H54 (cell line): Measurements from ENCODE around the gene TWF2.
A peak's percentile ranks its signal among the peaks of the same experiment; 100 is the strongest.

ENCODE experiments used
- DNase-seq: peaks from one replicate; pipeline ENCODE4 v3.0.0; 2011; ENCODE audit warnings: low spot score, mixed read lengths; ENCODE audit not compliant: insufficient read length
- FAIRE-seq: peaks from 3 replicates; lab custom pipeline; 2011; peaks lifted over from hg19 to GRCh38; lab: Jason Lieb, UNC
- POLR2A ChIP-seq: IDR thresholded peaks from 2 replicates; pipeline ENCODE4 v1.6.1; 2011; ENCODE audit warnings: low read depth, mild to moderate bottlenecking, low read length

TWF2 gene

DNA sequence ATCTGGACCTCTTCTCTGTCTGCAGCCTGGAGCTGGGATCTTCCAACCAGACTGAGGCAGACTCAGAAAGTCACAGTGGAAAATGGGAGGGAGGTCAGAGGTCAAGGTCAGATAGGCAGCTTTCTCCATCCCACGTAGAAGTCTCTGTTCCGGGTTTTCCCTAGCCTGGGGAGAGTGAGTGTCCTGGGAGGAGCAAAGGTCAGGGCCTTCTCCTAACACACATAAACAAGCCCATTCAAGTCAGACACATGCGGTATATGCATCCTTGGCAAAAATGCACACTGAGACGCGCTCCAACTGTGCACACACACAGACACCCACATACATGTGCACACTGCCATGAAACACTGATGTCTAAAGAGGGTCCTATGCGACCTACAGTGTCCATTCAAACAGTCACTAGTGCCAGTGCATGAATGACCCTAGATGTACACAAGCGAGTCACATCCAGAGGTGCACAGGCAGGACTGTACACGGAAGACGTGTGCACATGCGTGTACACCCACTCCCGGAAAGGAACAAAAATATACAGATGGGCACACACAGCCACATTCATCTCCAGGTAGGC is 681 bp downstream of the TWF2 start:
- DNase-seq (no peak), FAIRE-seq (no peak)
- TF ChIP-seq POLR2A, result peak; percentile 26; the same call in 1 of the 2 replicates

DNA sequence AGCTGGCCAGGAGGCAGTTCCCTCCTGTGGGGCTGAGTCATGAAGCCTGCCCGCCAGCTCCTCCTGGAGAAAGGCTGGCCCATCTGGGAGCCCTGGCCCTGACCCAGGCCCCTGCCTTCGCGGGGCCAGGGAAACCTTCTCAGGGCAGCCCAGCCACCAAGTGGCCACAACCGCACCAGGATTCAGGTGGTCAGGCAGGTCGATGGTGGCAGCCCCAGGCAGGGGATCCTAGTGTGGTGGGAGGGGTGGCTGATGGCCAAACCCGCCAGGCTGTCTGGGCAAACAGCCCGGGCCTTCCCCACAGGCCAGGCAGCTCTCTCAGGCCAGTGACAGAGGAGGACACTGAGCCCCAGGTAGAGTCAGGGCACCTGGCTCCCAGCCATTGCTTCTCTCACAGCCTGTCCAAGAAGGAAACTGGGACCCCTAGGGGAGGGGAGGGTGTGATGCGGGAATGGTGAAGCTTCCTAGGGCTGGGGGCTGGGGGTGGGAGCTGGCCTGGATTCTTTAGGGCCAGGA is 1.2 kb downstream of the TWF2 start:
- FAIRE-seq, result no peak
- DNase-seq, result peak; percentile 100
- TF ChIP-seq POLR2A, result no peak

DNA sequence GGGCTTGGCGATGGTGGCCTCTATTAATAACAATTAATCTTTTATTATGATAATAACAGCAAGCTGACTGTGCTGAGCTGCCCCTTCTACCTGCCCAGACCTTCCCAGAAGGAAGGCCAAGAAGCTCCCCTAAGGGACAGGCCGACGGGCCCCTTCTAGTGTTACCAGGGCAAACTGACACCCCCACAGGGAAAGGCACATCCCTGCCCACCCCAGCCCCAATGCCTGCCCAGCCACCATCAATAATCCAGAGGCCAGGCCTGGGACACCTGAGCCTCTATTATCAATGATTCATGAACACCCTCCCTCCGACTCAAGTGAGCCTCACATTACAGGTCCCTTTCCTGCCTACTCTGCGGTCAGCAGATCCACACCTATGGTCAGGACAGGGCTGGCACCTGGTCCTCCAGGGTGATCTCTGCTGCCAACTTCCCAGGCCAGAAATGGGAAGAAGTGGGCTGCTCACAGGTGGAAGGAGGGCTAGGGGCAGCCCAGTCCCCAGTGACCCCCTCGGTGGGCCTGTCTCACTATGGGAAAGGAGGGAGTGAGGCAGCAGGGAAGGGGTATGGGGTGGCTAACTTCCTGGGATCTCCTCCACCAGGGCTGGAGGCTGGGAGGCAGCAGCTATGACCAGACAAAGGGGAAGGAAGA is 1.8 kb downstream of the TWF2 start:
- no peak for TF ChIP-seq POLR2A
- FAIRE-seq (no peak), DNase-seq (no peak)

DNA sequence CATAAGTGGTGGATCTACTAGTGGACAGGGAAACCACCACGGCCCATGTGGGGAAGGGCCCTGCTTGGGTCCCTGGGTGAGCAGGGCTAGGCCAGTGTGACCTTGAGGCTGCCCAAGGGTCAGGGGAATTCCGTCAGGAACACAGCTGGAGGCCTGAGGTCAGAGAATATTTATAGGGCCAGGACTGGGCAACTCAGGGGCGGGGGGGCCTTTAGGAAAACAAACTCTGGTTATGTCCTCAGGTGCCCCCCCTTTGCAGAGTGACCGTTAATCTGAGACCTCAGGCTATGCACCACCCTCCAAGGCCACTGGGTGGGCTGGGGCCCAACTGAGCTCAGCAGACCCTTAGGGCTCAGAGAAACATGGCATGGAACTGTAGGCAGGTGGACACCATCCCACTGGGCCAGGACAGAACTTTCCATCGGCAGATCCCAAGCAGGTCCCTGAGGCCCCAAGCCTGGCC is 2.5 kb downstream of the TWF2 start:
- no peak for FAIRE-seq
- no peak for TF ChIP-seq POLR2A
- DNase-seq, result no peak

DNA sequence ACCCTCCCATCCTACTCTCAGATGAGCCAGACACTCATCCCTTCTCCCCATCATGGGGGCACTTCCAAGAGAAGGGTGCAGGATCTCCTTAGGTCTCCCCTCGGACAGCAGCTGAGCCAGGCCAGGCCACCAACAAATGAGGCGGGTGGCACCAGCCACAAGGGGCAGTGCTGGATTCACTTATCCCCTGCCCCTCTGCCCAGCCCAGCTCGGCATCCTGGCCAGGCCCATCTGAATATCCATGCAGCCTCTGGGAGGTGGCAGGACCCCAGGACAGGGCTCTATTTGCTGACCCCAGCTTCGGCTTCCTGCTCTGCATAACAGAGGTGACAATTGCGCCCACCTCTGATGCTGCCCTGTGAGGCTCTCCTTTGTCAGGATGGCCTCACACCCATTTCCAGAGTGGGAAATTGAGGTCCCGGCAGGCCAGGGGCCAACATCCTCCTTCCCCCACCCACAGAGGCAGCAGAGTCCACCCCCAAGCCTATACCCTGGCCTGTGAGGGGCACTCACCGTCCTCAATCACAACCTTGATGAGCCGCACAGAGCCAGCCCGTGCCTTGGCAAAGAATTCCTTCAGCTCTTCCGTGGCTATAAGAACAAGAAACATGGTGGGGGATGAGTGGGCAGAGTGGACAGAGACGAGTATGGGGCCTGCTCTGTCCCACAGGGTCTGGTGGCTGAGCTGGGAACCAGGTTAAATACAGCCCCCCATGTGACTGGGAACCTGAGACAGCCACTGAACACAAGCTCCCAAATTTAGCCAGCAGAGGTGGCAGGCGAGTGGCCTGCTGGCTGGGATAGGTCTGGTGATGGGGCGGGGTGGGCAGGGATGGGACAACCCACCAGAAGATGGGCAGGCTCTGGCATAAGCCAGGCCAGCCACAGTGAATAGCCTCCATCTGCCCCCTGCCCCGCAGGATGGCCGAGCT is 4.2 kb downstream of the TWF2 start:
- no peak for TF ChIP-seq POLR2A
- FAIRE-seq, result no peak
- no peak for DNase-seq

DNA sequence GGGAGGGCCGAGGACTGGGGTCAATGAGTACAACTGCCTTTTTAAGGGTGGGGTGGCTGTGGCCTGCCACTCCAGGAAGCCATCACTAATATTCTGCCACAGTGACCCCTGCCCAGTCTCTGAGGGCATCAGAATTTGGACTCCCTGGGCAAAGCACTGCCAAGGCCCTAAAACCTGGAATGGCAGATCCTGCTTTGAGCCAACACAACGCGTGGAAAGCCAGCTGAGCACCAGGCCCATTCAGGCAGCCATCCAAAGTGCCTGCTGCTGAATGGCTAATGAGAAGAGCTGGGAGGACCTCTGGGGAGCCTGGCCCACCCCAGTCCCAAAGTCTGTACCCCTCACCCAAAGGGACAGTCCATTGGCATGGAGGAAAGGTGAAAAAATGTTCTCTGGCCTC is 5.0 kb downstream of the TWF2 start:
- TF ChIP-seq POLR2A, result no peak
- FAIRE-seq (no peak), DNase-seq (no peak)

DNA sequence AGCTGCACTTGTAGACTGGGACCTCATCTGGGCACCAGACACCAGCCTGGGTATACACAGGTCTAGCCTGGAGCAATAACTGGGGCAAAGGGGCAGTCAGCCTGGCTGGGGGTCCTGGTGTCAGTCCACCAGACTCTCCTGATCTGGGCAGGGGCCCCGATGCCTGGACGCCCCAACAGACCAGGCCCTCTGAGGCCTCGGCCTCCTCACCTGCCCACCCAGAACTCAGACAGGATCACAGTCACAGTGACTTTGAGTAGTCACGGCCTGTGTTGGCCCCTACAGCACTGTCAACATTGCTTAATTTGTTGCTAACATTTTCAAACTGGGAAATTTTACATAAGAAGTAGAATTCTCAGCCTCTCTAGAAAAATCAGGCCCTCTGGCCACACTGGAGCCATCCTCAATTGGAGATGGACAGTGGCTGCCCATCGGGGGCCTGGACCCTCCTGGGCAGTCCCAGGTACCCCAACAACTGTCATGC is 5.8 kb downstream of the TWF2 start:
- no peak for FAIRE-seq
- DNase-seq, result no peak
- 0 out of 2 replicates have a peak, but pooled peaks have one; percentile 10 for TF ChIP-seq POLR2A

DNA sequence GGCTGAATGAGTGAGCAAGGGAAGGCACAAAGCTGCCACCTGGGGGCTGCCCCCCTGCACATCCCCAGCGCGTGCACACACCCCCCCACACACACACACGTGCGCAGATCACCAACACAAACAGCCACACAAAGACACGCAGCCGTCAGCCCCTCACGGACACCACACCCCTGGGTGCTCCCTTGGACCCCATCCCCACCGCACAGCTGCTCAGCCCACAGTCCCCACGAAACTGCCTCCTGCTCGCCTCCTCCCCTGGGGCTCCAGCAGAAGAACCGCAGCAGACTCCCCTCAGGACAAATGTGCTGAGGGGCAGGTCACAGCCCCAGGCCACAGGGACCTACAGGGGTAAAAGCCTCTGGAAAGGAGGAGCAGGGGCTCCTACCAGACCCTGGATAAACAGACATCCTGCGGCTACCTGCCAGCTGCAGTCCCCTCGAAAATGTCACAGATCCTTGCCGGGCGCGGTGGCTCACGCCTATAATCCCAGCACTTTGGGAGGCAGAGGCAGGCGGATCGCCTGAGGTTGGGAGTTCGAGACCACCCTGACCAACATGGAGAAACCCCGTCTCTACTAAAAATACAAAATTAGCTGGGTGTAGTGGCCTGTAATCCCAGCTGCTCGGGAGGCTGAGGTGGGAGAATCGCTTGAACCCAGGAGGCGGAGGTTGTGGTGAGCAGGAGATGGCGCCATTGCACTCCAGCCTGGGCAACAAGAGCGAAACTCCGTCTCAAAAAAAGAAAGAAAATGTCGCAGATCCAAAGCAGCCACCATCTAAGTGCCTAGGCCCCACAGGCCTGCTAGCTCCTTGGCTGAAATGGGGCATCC is 6.5 kb downstream of the TWF2 start:
- FAIRE-seq (no peak), DNase-seq (no peak)
- TF ChIP-seq POLR2A, result no peak

DNA sequence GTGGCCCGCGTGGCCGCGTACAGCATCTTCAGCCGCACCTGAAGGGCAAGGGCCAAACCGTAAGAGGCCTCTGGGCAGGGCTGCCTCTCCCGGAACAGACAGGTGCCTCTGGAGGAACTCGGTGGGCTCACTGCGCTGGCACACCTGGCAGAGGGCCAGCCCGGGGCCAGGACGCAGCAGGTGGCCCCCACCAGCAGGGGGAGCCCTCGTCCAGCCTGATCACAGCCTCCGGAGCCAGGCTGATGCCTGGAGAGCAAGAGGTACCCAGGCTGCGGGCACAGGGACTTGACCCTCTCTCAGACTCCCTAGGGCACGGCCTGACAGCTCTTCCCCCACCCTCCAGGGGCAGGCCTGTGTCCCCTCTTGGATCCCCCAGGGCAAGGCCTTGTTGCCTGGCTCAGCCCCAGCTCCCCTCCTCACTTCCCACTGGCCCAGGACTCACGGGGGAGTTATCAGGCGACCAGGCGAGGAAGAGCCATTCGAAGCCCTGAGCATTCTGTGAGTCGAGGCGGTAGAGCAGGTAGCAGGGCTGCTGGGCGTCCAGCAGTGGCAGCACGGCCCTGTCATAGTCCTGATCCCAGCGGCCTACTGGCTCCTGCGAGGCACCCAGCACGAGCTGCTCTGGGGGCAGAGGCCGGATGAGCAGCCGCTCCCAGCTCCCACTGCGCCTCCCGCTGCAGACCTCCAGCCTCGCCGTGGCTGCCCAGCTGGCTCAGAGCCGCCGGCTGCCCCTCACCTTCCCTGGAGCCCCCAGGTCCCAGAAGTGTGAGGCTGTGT is 7.3 kb downstream of the TWF2 start:
- TF ChIP-seq POLR2A, result no peak
- no peak for FAIRE-seq
- no peak for DNase-seq

DNA sequence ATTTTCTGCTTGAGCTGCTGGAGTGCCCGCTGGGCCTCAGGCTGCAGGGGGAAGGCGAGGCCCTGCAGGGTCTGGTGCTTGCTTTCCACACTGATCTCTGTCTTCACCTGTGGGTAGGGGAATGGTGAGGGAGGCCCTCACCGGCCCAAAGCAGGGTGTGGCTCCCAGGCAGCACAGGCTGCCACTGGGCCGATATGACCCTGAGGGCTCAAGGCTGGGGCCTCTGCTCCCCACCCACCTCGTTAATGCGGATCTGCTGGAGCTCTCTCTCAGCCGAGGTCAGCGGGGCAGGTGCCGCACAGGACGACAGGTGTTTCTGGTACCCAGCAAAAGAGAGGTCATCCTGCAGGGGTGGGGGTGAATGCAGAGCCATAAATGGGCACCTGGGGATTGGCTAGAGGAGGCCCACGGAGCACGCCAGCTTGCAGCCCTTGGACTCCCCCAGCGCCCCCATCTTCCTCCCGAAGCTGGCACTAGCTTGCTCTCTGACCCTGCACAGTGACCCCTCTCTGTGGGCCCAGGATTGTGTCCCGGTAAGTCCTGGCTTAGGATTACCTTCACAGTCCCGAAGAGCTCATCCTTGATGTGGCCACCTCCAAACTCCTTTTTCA is 8.0 kb downstream of the TWF2 start:
- no peak for TF ChIP-seq POLR2A
- FAIRE-seq (no peak), DNase-seq (no peak)

DNA sequence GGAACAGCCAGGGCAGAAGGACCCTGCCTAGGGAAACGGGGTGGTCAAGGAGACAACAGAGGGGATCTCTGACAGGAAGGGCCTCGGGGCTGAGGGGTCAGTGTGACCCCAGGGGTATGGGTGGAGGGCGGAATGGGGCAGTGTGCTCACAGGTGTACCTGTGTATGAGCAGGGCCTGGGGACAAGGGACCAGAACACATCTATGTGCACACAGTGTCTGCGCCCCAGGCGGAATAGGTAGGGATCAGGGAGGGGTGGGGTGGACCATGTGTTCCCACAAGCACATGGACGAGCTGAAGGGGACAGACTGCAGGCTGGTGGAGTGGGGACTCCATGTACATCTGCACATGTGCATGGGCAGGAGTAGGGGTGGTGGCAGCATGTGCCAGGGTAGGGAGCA is 8.5 kb downstream of the TWF2 start:
- no peak for TF ChIP-seq POLR2A
- no peak for DNase-seq
- no peak for FAIRE-seq

DNA sequence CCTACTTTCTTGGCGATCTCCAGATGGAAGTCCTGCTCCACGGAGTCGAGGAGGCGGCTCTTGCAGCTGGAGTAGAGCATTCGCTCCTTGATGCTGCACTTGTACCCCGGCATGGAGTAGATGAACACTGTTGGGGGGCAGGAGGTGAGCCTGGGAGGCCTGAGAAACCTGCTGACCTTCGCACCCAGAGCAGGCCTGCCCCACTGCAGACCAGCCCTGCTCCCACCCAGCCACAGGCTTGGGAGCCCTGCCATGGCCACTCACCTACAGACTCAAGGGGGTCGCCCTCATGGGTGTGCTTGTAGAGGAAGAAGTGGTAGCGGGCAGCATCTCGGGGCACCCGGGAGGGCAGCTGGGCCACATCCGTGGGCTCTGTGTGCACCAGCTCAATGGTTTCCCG is 9.3 kb downstream of the TWF2 start:
- FAIRE-seq (no peak), DNase-seq (no peak)
- TF ChIP-seq POLR2A, result no peak
